Measurements from ENCODE around the gene SCRN2. TPM values are rescaled to one million over a fixed set of nuclear protein-coding genes. Genes with fewer than 3 reads are reported as not detected.

The SCRN2 gene
- total RNA-seq, 4 donors from 2014 or later: 43.6 to 72.6 (median 60.3) TPM

GRCh38 chr17:47820033-47820789 lies 20.9 kb downstream of the SCRN2 start:
- TF ChIP-seq CTCF (IDR thresholded peaks at IDR 0.05): no peak
- no peak for ATAC-seq (ENCODE audit: low FRiP score)

GRCh38 chr17:47819475-47819874 lies 21.6 kb downstream of the SCRN2 start:
- ATAC-seq (ENCODE audit: low FRiP score) (no peak), DNase-seq (ENCODE audit: low spot score) (no peak)
- TF ChIP-seq CTCF (IDR thresholded peaks at IDR 0.05): no peak

More at GRCh38 chr17:47820033-47820789, 20.9 kb downstream of the SCRN2 start:
- no peak for DNase-seq (ENCODE audit: low spot score)

GRCh38 chr17:47818002-47818695 lies 22.9 kb downstream of the SCRN2 start:
- DNase-seq (ENCODE audit: low spot score) (no peak), ATAC-seq (ENCODE audit: low FRiP score) (no peak)
- TF ChIP-seq CTCF (IDR thresholded peaks at IDR 0.05): no peak

GRCh38 chr17:47816947-47817346 lies 24.1 kb downstream of the SCRN2 start:
- no peak for TF ChIP-seq CTCF (IDR thresholded peaks at IDR 0.05)
- no peak for DNase-seq (ENCODE audit: low spot score)
- no peak for ATAC-seq (ENCODE audit: low FRiP score)

GRCh38 chr17:47816111-47816735 lies 24.9 kb downstream of the SCRN2 start:
- DNase-seq (ENCODE audit: low spot score) (no peak), ATAC-seq (ENCODE audit: low FRiP score) (no peak)
- TF ChIP-seq CTCF (IDR thresholded peaks at IDR 0.05): no peak

GRCh38 chr17:47815106-47815918 lies 25.8 kb downstream of the SCRN2 start:
- DNase-seq (ENCODE audit: low spot score) (no peak), ATAC-seq (ENCODE audit: low FRiP score) (no peak)
- no peak for TF ChIP-seq CTCF (IDR thresholded peaks at IDR 0.05)

Data from omental fat pad (tissue), 4 donors.